GM19467 (cell line): ENCODE measurements around the gene DPCD.
"Not testable (repeated sequence)": the region's sequence is repeated elsewhere in the genome, so short reads cannot be mapped to it uniquely, and the experiment has no call there.

Experiments
- ATAC-seq: cut with Tn5 transposase; IDR thresholded peaks from one replicate; pipeline ENCODE4 v1.9.1; 2021; ENCODE audit warnings: mild to moderate bottlenecking, moderate library complexity; ENCODE audit not compliant: unreplicated experiment

Gene DPCD

DNA sequence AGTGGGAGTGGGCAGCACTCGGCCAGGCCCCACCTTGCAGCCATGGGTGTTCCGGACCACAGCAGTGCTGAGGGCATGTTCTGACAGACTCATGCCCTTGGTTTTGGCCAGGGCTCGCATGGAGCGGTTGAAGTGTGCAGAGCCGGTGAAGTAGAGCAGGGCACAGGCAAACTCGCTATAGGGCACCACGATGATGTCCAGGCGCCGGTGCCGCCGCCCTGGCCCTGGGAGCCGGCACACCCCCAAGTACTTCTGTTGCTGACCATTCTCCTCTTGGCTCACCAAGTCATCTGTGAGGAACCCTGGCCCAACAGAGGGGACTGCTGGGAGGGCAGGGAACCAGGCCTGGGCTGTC lies 8.6 kb upstream of the DPCD start:
- no peak for ATAC-seq

GRCh38 chr10:101580486-101581399 lies 7.4 kb upstream of the DPCD start:
- no peak for ATAC-seq

DNA sequence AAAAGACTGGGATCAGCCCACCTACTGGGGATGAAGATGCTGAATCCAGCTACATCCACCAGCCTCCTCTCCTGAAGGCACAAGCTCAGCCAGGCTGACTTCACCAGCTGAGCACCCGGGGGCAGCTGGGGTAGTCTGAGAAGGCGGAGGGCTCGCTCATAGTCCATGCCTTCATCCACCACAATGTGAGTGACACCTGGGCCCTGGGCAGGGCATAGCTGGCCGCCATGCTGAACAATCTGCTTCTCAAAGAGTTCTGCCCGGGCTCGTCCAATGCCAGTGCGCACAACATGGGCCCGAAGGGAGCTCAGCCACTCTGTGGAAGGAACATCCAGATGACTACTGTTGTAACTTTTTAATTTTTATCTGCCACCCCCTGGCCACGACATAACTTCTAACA lies 2.3 kb upstream of the DPCD start:
- no peak for ATAC-seq

- no peak for ATAC-seq
Observed at GRCh38 chr10:101588879-101589278, 758 bp downstream of the DPCD start.

- ATAC-seq = not testable (repeated sequence)
Observed at GRCh38 chr10:101593331-101593730, 5.2 kb downstream of the DPCD start.

DNA sequence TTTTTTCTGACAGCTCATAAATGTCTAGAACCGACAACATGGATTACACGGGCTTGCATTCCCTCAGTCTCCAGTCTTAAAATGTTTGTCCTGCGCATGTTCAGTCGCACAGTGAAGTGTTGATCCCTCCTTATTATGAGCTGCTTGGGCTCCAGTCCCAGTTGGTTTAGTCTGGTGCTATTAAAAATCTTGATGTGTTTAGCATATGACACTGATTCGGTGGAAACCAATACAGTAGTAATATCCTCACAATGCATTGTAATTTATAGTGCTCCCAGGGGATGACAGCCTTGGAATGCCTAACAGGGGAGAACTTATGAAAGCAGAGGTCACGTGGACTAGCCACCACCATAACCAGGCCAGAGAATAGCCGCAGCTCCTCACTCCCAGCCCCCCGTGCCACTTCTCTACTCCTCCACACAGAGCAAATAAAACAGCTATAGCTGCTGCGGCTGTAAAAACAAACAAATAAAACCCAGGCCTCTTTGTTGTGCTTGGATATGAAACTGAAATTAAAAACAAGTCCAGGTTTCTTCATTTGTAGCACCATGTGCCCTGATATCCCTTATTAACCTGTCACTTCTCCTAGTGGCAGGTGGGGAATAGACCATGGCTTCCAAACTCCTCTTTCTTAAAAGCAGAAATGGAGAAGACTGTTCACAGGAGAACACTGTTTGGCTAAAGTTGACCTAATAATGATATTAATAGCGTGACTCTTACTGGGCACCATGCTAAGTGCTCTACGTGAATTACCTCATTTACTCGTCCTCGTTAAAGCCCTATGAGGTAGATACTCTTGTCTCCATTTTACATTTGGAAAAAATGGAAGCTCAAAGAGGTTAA lies 7.7 kb downstream of the DPCD start:
- ATAC-seq = no peak

DNA sequence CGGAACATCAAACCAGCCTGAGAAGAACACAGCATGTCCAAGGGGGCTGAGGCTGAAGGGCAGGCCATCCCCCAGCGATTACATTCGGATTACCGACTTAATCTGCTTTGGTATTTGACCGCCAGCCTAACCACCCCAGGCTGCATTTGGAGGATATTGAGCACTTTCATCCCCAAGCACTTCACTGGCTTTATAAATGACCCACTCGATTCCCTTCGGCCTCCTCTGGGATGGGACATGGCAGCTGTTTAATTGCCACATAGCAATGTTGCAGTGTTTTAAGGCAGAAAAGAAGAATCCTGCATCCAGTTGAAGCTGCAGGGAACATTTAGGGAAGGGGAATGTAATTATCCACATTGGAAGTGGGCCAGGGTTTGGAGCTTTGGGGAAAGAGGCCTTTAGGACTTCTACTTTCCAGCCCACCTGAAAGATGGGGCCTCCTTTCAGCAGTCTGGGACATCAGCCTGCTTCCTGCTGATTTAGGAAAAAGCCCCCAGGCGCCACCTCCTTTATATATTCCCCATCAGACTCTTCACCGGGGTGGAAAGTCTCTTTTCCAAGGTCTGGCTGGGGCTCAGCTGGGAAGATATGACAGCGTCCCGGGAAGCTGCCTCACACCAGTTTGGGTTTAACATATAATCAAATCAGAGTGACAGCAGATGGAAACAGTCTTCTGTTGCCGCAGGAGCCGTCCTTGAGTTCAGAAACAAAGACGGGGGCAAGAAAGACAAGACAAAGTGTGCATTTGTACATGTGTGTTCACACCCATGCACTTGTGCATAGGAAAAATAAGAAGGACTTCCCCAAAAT lies 9.2 kb downstream of the DPCD start:
- no peak for ATAC-seq

GRCh38 chr10:101601541-101601940 lies 13.4 kb downstream of the DPCD start:
- no peak for ATAC-seq

DNA sequence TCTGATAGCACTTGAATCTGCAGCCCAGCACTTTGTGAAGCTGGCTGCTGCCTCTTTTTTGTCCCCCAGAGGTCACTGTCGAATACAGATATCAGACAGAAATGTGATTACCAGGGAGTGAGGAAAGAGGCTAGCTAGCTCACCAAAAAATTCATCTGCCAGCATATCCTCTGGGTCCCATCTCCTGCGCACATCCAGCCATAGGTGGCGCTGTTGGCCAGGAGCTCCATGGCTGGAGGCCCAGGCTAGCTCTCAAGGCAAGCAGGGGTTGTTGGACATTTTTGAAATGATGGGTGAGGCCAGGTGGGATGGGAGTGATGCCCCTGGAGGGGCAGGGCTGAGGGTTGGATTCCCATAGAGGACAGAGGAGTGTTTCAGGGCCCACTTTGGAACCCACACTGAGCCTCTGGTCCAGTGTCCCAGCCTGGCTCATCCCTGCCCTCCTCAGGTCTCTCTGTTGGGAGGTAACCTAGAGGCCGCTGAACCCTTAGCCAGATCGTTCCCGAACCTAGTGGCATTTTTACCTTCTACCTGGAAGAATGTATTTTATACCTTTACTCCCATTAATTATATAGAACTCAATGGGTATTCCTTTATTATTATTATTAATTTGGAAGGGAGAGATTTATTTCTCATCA lies 14.8 kb downstream of the DPCD start:
- no peak for ATAC-seq

DNA sequence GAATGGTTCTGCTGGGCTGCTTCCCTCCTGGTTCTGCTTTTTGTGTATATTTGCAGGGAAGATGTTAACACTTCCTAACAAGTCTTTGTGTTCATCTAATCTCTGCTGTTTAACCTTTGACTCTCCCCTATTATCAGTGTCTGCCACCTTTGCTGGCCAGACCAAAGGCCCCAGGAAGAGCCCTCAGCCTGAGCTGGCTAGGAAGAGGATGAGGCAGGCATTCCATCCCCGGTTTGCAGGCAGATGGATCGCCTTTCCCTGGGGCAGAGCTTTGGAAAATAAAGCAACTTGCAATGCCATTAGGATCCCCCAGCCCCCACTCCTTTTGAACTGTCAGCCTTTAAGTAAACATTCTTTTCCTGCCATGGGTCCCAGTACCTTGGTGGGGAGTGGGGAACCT lies 19.0 kb downstream of the DPCD start:
- no peak for ATAC-seq

DNA sequence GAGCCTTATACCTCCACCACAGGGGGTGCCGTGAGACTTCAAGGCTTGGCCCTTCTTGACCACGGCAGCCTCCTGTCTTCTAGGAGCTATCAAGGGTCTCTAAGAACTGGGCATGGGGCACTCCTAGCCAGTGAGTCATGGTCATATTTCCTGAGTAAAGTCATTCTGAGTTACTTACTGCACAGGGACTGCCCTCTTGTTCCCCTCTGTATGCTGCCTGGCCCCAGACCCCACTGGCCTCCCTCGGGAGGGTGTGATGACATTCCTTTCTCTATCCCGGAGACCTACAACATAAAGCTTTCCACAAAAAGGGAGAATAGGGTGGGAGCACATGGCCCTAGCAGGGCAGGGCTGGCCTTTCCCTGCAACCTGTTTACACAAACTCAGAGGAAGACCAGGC lies 21.4 kb downstream of the DPCD start:
- no peak for ATAC-seq

GRCh38 chr10:101611096-101611905 lies 23.2 kb downstream of the DPCD start:
- no peak for ATAC-seq

DNA sequence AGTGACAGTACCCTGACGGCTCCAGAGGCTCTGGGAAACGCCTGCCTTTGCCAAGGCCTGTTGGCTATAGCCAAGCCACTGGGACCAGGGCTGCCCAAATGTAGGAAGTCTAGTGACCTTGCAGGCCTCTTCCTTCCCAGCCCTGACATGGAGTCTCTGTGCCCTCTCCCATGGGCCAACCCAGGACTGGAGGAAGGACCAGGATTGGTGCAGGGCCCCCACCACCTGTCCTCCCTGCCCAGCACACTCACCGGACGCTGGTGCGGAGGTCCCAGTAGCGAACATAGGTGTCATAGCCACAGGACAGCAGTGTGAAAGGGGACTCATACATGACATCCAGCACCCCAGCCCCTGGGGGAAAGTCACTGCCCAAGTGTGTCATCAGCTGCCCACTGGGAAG lies 24.0 kb downstream of the DPCD start:
- ATAC-seq = no peak

DNA sequence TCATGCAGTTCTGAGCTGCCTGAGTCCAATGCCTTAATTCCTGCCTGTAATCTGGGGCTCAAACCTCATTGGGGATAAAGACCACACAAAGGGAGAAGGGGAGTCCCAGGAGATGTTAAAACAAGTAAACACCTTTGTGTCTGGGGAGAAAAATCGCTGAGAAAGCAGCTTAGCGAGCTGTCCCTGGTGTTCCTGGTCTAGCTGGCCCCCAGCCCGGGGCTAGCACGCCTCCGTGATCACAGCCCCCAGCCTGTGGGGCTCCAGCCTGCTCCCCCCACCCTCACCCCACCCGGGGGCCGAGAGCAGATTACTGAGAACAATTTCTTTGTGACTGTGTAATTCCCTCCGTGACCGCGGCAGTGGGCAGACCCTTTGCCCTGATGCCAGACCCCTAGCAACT lies 24.8 kb downstream of the DPCD start:
- no peak for ATAC-seq

DNA sequence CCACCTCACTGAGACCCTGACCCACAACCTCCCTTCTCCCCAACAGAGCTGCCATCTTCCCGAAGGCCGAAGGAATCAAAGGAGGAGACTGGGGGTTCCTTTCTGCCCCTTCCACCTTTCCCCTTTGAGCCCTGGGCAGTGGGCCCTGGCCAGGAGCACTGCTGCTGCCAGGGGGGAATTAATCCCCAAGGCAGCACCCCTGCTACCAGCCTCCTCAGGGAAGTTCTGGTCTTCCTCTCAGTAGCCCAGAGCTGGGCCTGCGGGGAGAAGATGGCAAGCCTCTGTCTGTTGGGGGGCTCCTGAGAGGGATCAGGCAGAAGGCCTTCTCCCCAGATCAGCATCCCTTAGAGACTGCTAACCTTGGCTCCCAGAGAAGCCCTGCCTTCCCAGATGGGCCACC lies 25.5 kb downstream of the DPCD start:
- no peak for ATAC-seq

DNA sequence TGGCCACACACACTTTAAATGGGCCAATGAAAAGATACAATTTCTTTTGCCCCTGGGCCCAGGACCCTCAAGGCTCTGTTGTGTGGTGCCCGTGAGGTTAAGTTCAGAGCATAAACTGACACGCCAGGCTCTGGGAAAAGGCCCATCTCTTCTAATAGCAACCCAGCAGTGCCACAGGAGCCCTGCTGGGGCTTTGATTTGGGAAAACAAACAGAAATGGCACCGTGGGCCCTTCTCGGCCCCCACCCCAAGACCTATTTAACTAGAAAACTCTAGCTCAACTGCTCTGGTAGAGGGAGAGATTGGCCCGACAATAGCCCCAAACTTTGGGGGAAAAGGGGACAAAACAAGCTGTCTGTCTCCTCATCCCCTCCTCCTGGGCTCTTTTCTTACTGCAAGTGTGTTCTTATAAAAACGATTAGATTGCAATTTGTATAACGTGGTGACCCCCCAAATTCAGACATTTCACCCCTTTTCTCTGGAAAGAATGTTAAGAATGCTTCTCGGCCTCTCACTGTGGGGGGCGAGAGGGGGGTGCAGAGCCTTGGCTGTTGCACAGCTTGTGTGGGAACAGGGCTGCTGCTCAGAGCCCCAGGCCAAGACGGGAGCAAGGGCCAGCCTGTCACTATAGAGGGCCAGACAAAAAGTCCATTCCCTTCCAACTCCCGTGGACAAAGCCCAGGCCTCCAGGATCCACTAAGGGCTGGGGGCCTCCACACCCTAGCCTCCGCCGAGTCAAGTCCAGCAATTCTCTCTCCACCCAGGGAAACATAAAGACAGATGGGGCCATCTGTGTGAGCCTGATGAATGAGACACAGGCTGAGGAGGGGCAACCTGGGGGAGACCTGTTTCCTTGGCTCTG lies 26.8 kb downstream of the DPCD start:
- ATAC-seq = no peak

DNA sequence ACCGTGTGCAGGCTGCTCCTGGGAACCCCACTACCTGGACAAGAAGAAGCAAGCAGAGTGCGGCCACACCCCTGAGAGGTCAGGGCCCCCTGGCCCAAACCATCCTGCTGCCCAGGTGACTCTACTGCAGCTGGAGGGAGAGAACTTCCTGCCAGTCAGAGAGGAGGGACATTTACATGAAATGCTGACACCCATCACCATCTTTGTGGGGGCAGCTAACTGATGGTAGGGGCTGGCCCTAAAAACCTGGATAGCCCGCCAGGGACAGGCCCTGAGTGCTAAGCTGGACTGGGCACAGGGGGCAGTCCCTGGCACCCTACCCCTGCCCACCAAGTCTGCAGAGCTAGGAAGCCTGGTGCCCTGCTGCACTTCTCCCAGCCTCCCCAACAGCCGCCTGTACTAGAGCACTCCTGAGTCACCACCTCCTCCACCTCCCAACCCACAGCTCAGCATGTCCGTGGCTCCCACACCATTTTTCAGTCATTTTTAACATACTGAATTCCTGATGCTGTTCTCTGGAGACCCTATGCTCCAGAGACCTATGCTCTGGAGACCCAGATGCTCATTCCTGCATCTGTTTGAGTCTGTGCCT lies 27.5 kb downstream of the DPCD start:
- no peak for ATAC-seq

DNA sequence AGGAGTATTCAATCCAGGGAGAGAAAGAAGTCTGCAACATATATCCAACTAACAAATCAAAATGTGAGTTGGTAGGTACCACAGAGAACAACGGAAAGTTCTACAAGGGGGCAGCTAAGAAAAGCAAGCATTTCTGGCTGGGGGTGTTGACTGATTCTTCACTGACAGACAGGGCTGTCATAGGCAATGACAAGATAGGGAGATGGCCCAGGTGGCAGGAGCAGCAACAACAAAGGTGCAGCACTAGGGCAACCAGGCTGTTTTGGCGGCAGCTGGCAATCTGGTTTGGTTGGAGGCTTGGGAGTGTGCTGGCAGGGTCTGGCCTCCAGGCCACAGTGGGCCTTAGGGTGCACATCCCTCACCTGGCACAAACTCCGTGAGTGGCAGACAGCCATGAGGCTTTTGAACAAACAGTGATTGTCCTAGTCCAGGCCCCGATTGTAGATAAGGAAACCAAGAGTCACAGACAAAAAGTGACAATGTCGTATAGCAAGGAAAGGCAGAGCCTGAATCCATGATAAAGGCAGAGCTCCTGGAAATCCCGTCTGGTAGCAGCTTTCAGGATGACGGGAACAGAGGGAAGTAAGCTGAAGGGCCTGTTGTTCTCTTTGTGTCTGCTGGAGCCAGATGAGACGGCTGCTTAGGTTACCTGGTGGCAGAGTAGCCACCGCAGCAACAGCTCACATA lies 28.4 kb downstream of the DPCD start:
- ATAC-seq = no peak
